WERI-Rb-1 (cell line): Measurements from ENCODE around the gene PANX3.

Source experiments
- DNase-seq: peaks from one replicate; pipeline ENCODE4 v3.0.0-alpha.2; 2020
- H3K27ac ChIP-seq: fragments of 250-450 bp; sonication (Bioruptor Pico); 2 replicates; pipeline ENCODE4 v1.5.1; 2020; ENCODE audit warnings: mild to moderate bottlenecking, moderate library complexity
- H3K27me3 ChIP-seq: fragments of 250-450 bp; sonication (Bioruptor Pico); 2 replicates; pipeline ENCODE4 v1.5.1; 2021; ENCODE audit warnings: mild to moderate bottlenecking, low read depth, moderate library complexity; ENCODE audit not compliant: insufficient read depth, severe bottlenecking
- H3K36me3 ChIP-seq: fragments of 250-450 bp; sonication (Bioruptor Pico); 2 replicates; pipeline ENCODE4 v1.5.1; 2020; ENCODE audit warnings: mild to moderate bottlenecking, moderate library complexity
- H3K4me3 ChIP-seq: 2 replicates; pipeline ENCODE4 v1.5.1; 2011; ENCODE audit warnings: low read depth, mild to moderate bottlenecking, control low read depth, low read length
- H3K9me3 ChIP-seq: fragments of 250-450 bp; sonication (Bioruptor Pico); 2 replicates; pipeline ENCODE4 v1.5.1; 2021; ENCODE audit warnings: mild to moderate bottlenecking, moderate library complexity; ENCODE audit not compliant: severe bottlenecking
- CTCF ChIP-seq: IDR thresholded peaks from 2 replicates; pipeline ENCODE4 v1.5.1; 2011; ENCODE audit warnings: low read depth, mild to moderate bottlenecking, control low read depth, inconsistent platforms, low read length

The PANX3 gene

DNA sequence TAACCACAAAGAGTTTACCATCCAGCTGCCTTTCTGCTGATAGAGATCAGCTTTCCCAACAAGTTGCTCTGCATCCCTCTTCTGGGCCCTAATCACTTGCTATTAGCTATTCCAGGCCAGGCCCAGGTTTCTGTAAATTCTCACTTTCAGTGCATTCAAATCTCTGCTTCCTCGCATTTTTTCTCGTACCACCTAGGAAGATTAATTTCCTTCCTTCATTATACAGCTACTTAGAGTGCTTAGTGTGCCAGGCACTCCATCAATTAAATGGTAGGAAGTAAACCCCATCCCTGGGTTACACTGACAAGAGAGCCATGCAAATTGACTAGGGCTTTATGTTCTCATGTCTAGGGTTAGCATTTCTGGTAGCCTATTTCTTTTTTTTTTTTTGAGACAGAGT is 52.6 kb downstream of the PANX3 start:
- no peak for DNase-seq
- Histone ChIP-seq H3K36me3 (no peaks in the 10 kb centered on the region), H3K4me3 (no peak overlapping the region), H3K27me3 (no peaks in the 10 kb centered on the region), H3K27ac (no peak overlapping the region), H3K9me3 (no peaks in the 10 kb centered on the region)
- no peak for TF ChIP-seq CTCF

GRCh38 chr11:124667601-124668000 is 56.4 kb downstream of the PANX3 start:
- DNase-seq = no peak
- H3K27me3 ChIP-seq = no peaks in the 10 kb centered on the region
- no peak for TF ChIP-seq CTCF

GRCh38 chr11:124669193-124669592 is 58.0 kb downstream of the PANX3 start:
- Histone ChIP-seq H3K4me3 (no peak overlapping the region), H3K27ac (no peak overlapping the region), H3K27me3 (no peaks in the 10 kb centered on the region), H3K9me3 (no peaks in the 10 kb centered on the region), H3K36me3 (no peaks in the 10 kb centered on the region)
- peak; percentile 78 for TF ChIP-seq CTCF
- DNase-seq = peak; percentile 43

More at GRCh38 chr11:124667601-124668000, 56.4 kb downstream of the PANX3 start:
- H3K4me3 ChIP-seq = no peak overlapping the region
- no peak overlapping the region for H3K27ac ChIP-seq
- no peaks in the 10 kb centered on the region for H3K36me3 ChIP-seq
- no peaks in the 10 kb centered on the region for H3K9me3 ChIP-seq
